ENCODE results near the gene CREB5.

The CREB5 gene

GRCh38 chr7:28408105-28408959, 4.0 kb upstream of the CREB5 start:
- DNase-seq (ENCODE audit: low read depth), result no peak

GRCh38 chr7:28408960-28409715, 3.2 kb upstream of the CREB5 start:
- peak; percentile 35 for DNase-seq (ENCODE audit: low read depth)

GRCh38 chr7:28409716-28410627, 2.3 kb upstream of the CREB5 start:
- no peak for DNase-seq (ENCODE audit: low read depth)

- no peak for DNase-seq (ENCODE audit: low read depth)
These were observed 1.4 kb upstream of the CREB5 start for GRCh38 chr7:28410628-28411531.

GRCh38 chr7:28413011-28413410, 693 bp downstream of the CREB5 start:
- no peak for DNase-seq (ENCODE audit: low read depth)

GRCh38 chr7:28414453-28414852, 2.1 kb downstream of the CREB5 start:
- DNase-seq (ENCODE audit: low read depth), result no peak

- no peak for DNase-seq (ENCODE audit: low read depth)
These were observed 5.1 kb downstream of the CREB5 start for GRCh38 chr7:28417321-28417940.

GRCh38 chr7:28418311-28418710, 6.0 kb downstream of the CREB5 start:
- DNase-seq (ENCODE audit: low read depth), result no peak

GRCh38 chr7:28418966-28419365, 6.6 kb downstream of the CREB5 start:
- DNase-seq (ENCODE audit: low read depth), result no peak

GRCh38 chr7:28419716-28420115, 7.4 kb downstream of the CREB5 start:
- no peak for DNase-seq (ENCODE audit: low read depth)

GRCh38 chr7:28423112-28423511, 10.8 kb downstream of the CREB5 start:
- DNase-seq (ENCODE audit: low read depth), result no peak

GRCh38 chr7:28423918-28424514, 11.7 kb downstream of the CREB5 start:
- DNase-seq (ENCODE audit: low read depth), result no peak

- no peak for DNase-seq (ENCODE audit: low read depth)
These were observed 13.2 kb downstream of the CREB5 start for GRCh38 chr7:28425496-28425895.

- DNase-seq (ENCODE audit: low read depth), result no peak
These were observed 14.9 kb downstream of the CREB5 start for GRCh38 chr7:28427236-28427635.

GRCh38 chr7:28430616-28431015, 18.3 kb downstream of the CREB5 start:
- DNase-seq (ENCODE audit: low read depth), result no peak

- DNase-seq (ENCODE audit: low read depth), result no peak
These were observed 19.8 kb downstream of the CREB5 start for GRCh38 chr7:28432105-28432504.

- no peak for DNase-seq (ENCODE audit: low read depth)
These were observed 20.7 kb downstream of the CREB5 start for GRCh38 chr7:28433039-28433438.

- no peak for DNase-seq (ENCODE audit: low read depth)
These were observed 21.4 kb downstream of the CREB5 start for GRCh38 chr7:28433699-28434219.

GRCh38 chr7:28434510-28434909, 22.2 kb downstream of the CREB5 start:
- DNase-seq (ENCODE audit: low read depth), result no peak

GRCh38 chr7:28435152-28435551, 22.8 kb downstream of the CREB5 start:
- no peak for DNase-seq (ENCODE audit: low read depth)

Measured in activated T-cell treated with anti-CD3 and anti-CD28 coated beads for 1 hour (primary cell).